ENCODE results near the gene S1PR3.

DNA sequence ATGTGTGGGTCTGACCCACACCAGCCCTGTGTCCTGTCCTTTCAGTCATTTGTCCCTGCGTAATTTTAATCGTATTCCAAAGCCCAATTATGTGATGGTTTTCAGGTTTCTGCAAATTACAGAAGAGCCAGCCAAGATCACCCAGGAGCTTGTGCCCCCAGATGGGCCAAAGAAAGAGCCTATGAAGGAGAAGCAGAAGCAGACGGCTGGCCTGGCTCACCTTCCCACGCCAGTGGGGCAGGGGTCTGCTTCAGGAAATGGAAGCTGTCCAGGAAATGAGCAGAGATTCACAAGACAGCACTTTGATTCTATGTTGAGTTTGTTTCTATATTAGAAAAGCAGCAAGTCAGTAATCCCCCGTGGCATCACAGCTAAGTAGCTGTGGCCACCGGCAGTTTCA, 11.7 kb downstream of the S1PR3 start:
- TF ChIP-seq, protein P1, sequence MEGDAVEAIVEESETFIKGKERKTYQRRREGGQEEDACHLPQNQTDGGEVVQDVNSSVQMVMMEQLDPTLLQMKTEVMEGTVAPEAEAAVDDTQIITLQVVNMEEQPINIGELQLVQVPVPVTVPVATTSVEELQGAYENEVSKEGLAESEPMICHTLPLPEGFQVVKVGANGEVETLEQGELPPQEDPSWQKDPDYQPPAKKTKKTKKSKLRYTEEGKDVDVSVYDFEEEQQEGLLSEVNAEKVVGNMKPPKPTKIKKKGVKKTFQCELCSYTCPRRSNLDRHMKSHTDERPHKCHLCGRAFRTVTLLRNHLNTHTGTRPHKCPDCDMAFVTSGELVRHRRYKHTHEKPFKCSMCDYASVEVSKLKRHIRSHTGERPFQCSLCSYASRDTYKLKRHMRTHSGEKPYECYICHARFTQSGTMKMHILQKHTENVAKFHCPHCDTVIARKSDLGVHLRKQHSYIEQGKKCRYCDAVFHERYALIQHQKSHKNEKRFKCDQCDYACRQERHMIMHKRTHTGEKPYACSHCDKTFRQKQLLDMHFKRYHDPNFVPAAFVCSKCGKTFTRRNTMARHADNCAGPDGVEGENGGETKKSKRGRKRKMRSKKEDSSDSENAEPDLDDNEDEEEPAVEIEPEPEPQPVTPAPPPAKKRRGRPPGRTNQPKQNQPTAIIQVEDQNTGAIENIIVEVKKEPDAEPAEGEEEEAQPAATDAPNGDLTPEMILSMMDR (IDR thresholded peaks at IDR 0.05), result no peak
- TF ChIP-seq POLR2A (IDR thresholded peaks at IDR 0.05), result no peak

Measured in thyroid gland (tissue), 4 donors.